ENCODE data around the gene MBL2.

MBL2 gene

GRCh38 chr10:52739380-52740154 is 33.0 kb downstream of the MBL2 start:
- DNase-seq: no peak

GRCh38 chr10:52738951-52739350 is 33.6 kb downstream of the MBL2 start:
- DNase-seq: no peak

GRCh38 chr10:52729271-52730104 is 43.1 kb downstream of the MBL2 start:
- DNase-seq: no peak

GRCh38 chr10:52720018-52720417 is 52.6 kb downstream of the MBL2 start:
- DNase-seq: no peak

Measured in activated CD4-positive, alpha-beta T cell treated with anti-CD3 and anti-CD28 coated beads, Interleukin-10, Interleukin-2, amounts not matched to agents 100 ng/mL and 50 ng/mL, durations not matched to agents 16 hours and 8 hours (primary cell).